ENCODE data around the gene ARHGEF25. TPM values are rescaled to one million over a fixed set of nuclear protein-coding genes. Genes with fewer than 3 reads are reported as not detected.

ARHGEF25 gene
- total RNA-seq, 6 donors from 2014 or later: 6.6 to 78.6 (median 8.2) TPM

GRCh38 chr12:57580466-57580795, 30.8 kb upstream of the ARHGEF25 start:
- no peak overlapping the region for H3K27ac ChIP-seq
- no peaks in the 10 kb centered on the region for H3K9me3 ChIP-seq
- TF ChIP-seq POLR2AphosphoS5 (IDR thresholded peaks at IDR 0.05) (no peak), CTCF (IDR thresholded peaks at IDR 0.05) (no peak), POLR2A (IDR thresholded peaks at IDR 0.05) (no peak), EP300 (IDR thresholded peaks at IDR 0.05) (no peak)
- no peak overlapping the region for H3K4me3 ChIP-seq
- 94 to 95% methylated on average over 4 of the region's 4 CpGs for WGBS, 2 donors
- ATAC-seq (ENCODE audit: low FRiP score in 2 of 2) (no peak), DNase-seq (no peak)
- H3K36me3 ChIP-seq: no peaks in the 10 kb centered on the region
- H3K4me1 ChIP-seq: peaks cover 0 to 5% (median 0%) of the 10 kb centered on the region in 4 donors
- H3K27me3 ChIP-seq: no peaks in the 10 kb centered on the region

- ATAC-seq (ENCODE audit: low FRiP score in 2 of 2) (no peak), DNase-seq (no peak)
- Histone ChIP-seq H3K36me3 (no peaks in the 10 kb centered on the region), H3K4me1 (peaks cover 0 to 5% (median 0%) of the 10 kb centered on the region in 4 donors), H3K27me3 (no peaks in the 10 kb centered on the region), H3K4me3 (no peak overlapping the region), H3K9me3 (no peaks in the 10 kb centered on the region), H3K27ac (no peak overlapping the region)
- 100% methylated on average over 1 of the region's 1 CpG for WGBS, 2 donors
- no peak for TF ChIP-seq POLR2AphosphoS5 (IDR thresholded peaks at IDR 0.05)
Measured at GRCh38 chr12:57581802-57582201, 29.4 kb upstream of the ARHGEF25 start.

- peaks cover 0 to 5% (median 0%) of the 10 kb centered on the region in 4 donors for H3K4me1 ChIP-seq
- no peaks in the 10 kb centered on the region for H3K9me3 ChIP-seq
- ATAC-seq (ENCODE audit: low FRiP score in 2 of 2): no peak
- TF ChIP-seq POLR2A (IDR thresholded peaks at IDR 0.05): no peak
- TF ChIP-seq POLR2AphosphoS5 (IDR thresholded peaks at IDR 0.05): no peak
- no peak for TF ChIP-seq EP300 (IDR thresholded peaks at IDR 0.05)
- no peak for TF ChIP-seq CTCF (IDR thresholded peaks at IDR 0.05)
- DNase-seq: no peak
- H3K27ac ChIP-seq: no peak overlapping the region
- 100% methylated on average over 1 of the region's 1 CpG for WGBS, 2 donors
- H3K4me3 ChIP-seq: no peak overlapping the region
- H3K27me3 ChIP-seq: no peaks in the 10 kb centered on the region
- H3K36me3 ChIP-seq: no peaks in the 10 kb centered on the region
Measured at GRCh38 chr12:57582440-57582839, 28.8 kb upstream of the ARHGEF25 start.

GRCh38 chr12:57583008-57583831, 28.0 kb upstream of the ARHGEF25 start:
- peak in 1 of 2 donors; percentile 70 for DNase-seq
- no peak overlapping the region for H3K4me3 ChIP-seq
- peaks cover 0 to 5% (median 0%) of the 10 kb centered on the region in 4 donors for H3K4me1 ChIP-seq
- TF ChIP-seq CTCF (IDR thresholded peaks at IDR 0.05) (peak; percentile 87 to 96 (median 92)), EP300 (IDR thresholded peaks at IDR 0.05) (no peak)
- no peaks in the 10 kb centered on the region for H3K36me3 ChIP-seq
- WGBS, 2 donors: 50 to 52% methylated on average over 12 to 13 of the region's 13 CpGs
- H3K9me3 ChIP-seq: no peaks in the 10 kb centered on the region
- ATAC-seq (ENCODE audit: low FRiP score in 2 of 2): peak; percentile 90 to 97
- no peak overlapping the region for H3K27ac ChIP-seq
- H3K27me3 ChIP-seq: no peaks in the 10 kb centered on the region

GRCh38 chr12:57584050-57584449, 27.2 kb upstream of the ARHGEF25 start:
- TF ChIP-seq POLR2AphosphoS5 (IDR thresholded peaks at IDR 0.05): no peak
- no peak for TF ChIP-seq POLR2A (IDR thresholded peaks at IDR 0.05)
- TF ChIP-seq EP300 (IDR thresholded peaks at IDR 0.05): no peak
- TF ChIP-seq CTCF (IDR thresholded peaks at IDR 0.05): no peak
- H3K4me1 ChIP-seq: peaks cover 0 to 5% (median 0%) of the 10 kb centered on the region in 4 donors
- no peak overlapping the region for H3K27ac ChIP-seq
- ATAC-seq (ENCODE audit: low FRiP score in 2 of 2): no peak
- no peaks in the 10 kb centered on the region for H3K27me3 ChIP-seq
- H3K4me3 ChIP-seq: no peak overlapping the region
- 94 to 100% methylated on average over 2 of the region's 2 CpGs for WGBS, 2 donors
- no peak for DNase-seq
- H3K9me3 ChIP-seq: no peaks in the 10 kb centered on the region
- no peaks in the 10 kb centered on the region for H3K36me3 ChIP-seq

Data from upper lobe of left lung (tissue), 6 donors.